HL-60 (cell line): Measurements from ENCODE around the gene MRPS35.

Source experiments
- CTCF ChIP-seq: IDR thresholded peaks from one replicate; pipeline ENCODE4 v1.5.1; 2011; ENCODE audit warnings: low read length, control low read depth, inconsistent platforms; ENCODE audit not compliant: insufficient read depth
- GABPA ChIP-seq: IDR thresholded peaks from 2 replicates; pipeline ENCODE4 v1.6.1; 2012; ENCODE audit warnings: low read depth
- POLR2AphosphoS5 ChIP-seq: IDR thresholded peaks from 2 replicates; pipeline ENCODE4 v1.6.1; 2012; ENCODE audit warnings: low read depth
- REST ChIP-seq: IDR thresholded peaks from 2 replicates; pipeline ENCODE4 v1.6.1; 2012; ENCODE audit warnings: low read depth; ENCODE audit not compliant: insufficient replicate concordance

GRCh38 chr12:27685274-27685673 lies 25.4 kb upstream of the MRPS35 start:
- TF ChIP-seq POLR2AphosphoS5, result no peak
- TF ChIP-seq CTCF, result no peak
- no peak for TF ChIP-seq GABPA
- no peak for TF ChIP-seq REST
